Testis (tissue), 3 donors: ENCODE data around the gene TLE4. TPM values are rescaled to one million over a fixed set of nuclear protein-coding genes. Genes with fewer than 3 reads are reported as not detected.
A peak's percentile ranks its signal among the peaks of the same experiment; 100 is the strongest.

Experiments
- DNase-seq: peaks from one replicate; pipeline ENCODE4 v3.0.0-alpha.2; 2019
- H3K27ac ChIP-seq, 2 donors: fragments of 200-600 bp; sonication (generic); one replicate each; pipeline ENCODE4 v1.5.1; 2019
- H3K27me3 ChIP-seq: fragments of 200-600 bp; sonication (generic); one replicate; pipeline ENCODE4 v1.5.1; 2019
- H3K36me3 ChIP-seq: fragments of 200-600 bp; sonication (generic); one replicate; pipeline ENCODE4 v1.5.1; 2017; ENCODE audit warnings: low read depth; ENCODE audit errors: missing control alignments
- H3K4me1 ChIP-seq: fragments of 200-600 bp; sonication (generic); one replicate; pipeline ENCODE4 v1.5.1; 2019
- H3K4me3 ChIP-seq, 2 donors: fragments of 200-600 bp; sonication (generic); one replicate each; pipeline ENCODE4 v1.5.1; 2017 to 2019
- H3K9me3 ChIP-seq: fragments of 200-600 bp; sonication (generic); one replicate; pipeline ENCODE4 v1.5.1; 2017
- POLR2A ChIP-seq: fragments of 450-650 bp; IDR thresholded peaks from one replicate; pipeline ENCODE4 v1.6.1; 2017; ENCODE audit warnings: antibody characterized with exemption, mild to moderate bottlenecking, moderate library complexity
- WGBS, 2 donors: methylation state at CpG; one replicate each; pipeline ENCODE4 v1.1.5; 2018; 5-methylcytosine and 5-hydroxymethylcytosine counted together
- intact Hi-C: fragments of 100-400 bp; cut with DNase I; formaldehyde crosslinking; loops from one replicate; pipeline ENCODE4 v1.15.1; 2023; ENCODE audit warnings: low total_unique reads
- polyA plus RNA-seq: library from polyadenylated mRNA; stranded (reverse); fragments of 350-450 nt; fragmentation: Illumina TruSeq; extraction: RNeasy Lipid Tissue Mini Kit (QIAGEN cat#74804); gene quantifications from one replicate; pipeline ENCODE4 v1.2.3, GENCODE V29; 2014; ENCODE audit warnings: low read depth, low replicate concordance; ENCODE audit not compliant: insufficient read depth
- total RNA-seq, 2 donors: library from RNA; depleted of rRNA; stranded (reverse); fragments of >200 nt; gene quantifications; one replicate each; pipeline ENCODE4 v1.2.3, GENCODE V29; 2016
- TF ChIP-seq, protein P1 (sequence below), 3 experiments: fragments of 450-650 bp in 2 of 3; fragments of 200-600 bp in 1 of 3; sonication (generic) in 1 of 3; IDR thresholded peaks; one replicate each; pipeline ENCODE4 v1.5.1; 2016 to 2019; ENCODE audit warnings: antibody characterized with exemption in 3 of 3, mild to moderate bottlenecking in 2 of 3, moderate library complexity in 1 of 3

The TLE4 gene
- total and polyA plus RNA-seq, 3 donors from 2014 or later, result 223 to 311 (median 292) TPM

DNA sequence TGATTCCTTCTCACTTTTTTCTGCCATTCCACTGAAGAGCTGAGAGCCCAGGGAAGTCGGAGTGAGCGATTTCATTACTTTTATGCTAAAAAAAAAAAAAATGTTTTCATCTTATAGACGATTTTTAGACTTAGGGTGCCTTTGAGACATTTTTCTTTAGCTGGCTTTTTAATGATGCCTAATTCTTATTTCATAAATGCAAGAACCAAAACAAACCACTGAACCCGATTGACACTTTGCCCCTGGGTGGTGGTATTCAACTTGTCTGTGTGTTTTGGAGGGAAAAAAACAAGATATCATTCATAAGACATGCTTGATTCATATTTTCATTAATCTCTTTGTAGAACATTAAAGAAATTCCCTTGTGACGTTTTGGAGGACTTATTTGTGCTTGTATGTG is 2.4 kb downstream of the TLE4 start:
- intact Hi-C loops, result no loop called here
- DNase-seq, result no peak
- no peak for TF ChIP-seq POLR2A
- TF ChIP-seq, protein P1, sequence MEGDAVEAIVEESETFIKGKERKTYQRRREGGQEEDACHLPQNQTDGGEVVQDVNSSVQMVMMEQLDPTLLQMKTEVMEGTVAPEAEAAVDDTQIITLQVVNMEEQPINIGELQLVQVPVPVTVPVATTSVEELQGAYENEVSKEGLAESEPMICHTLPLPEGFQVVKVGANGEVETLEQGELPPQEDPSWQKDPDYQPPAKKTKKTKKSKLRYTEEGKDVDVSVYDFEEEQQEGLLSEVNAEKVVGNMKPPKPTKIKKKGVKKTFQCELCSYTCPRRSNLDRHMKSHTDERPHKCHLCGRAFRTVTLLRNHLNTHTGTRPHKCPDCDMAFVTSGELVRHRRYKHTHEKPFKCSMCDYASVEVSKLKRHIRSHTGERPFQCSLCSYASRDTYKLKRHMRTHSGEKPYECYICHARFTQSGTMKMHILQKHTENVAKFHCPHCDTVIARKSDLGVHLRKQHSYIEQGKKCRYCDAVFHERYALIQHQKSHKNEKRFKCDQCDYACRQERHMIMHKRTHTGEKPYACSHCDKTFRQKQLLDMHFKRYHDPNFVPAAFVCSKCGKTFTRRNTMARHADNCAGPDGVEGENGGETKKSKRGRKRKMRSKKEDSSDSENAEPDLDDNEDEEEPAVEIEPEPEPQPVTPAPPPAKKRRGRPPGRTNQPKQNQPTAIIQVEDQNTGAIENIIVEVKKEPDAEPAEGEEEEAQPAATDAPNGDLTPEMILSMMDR (IDR thresholded peaks at IDR 0.05), result no peak
- Histone ChIP-seq H3K4me1 (peaks cover 5% of the 10 kb centered on the region), H3K36me3 (no peaks in the 10 kb centered on the region), H3K4me3 (peak overlapping the region; percentile 84 to 92), H3K9me3 (no peaks in the 10 kb centered on the region), H3K27ac (peak overlapping the region; percentile 94 to 95), H3K27me3 (no peaks in the 10 kb centered on the region)
- WGBS, 2 donors, result 28 to 37% methylated on average over 5 of the region's 5 CpGs

DNA sequence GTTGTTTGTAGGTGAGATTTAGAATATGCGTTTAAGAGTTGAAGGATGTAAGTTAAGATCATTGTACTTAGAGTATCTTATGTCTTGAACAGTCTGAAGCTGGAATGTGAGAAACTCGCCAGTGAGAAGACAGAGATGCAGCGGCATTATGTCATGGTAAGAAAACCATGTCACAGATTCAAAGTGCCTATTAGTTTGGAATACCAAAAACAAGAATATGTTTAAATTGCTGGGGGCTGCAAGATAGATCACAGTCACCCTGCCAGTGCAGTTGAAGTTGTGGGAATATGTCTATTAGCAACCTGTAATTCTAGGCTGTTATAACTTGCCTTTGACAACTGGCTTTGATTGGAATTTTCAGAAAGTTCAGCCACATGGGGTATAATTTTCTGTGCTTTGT is 3.0 kb downstream of the TLE4 start:
- 59% methylated on average over 3 of the region's 3 CpGs for WGBS, 2 donors
- peak overlapping the region in 1 of 2 donors; percentile 95 for H3K27ac ChIP-seq
- no peak overlapping the region for H3K4me3 ChIP-seq
- no peak for DNase-seq
- TF ChIP-seq POLR2A, result no peak
- TF ChIP-seq, protein P1 (IDR thresholded peaks at IDR 0.05), result no peak
- peaks cover 5% of the 10 kb centered on the region for H3K4me1 ChIP-seq
- H3K27me3 ChIP-seq, result no peaks in the 10 kb centered on the region
- no peaks in the 10 kb centered on the region for H3K9me3 ChIP-seq
- no peaks in the 10 kb centered on the region for H3K36me3 ChIP-seq
- intact Hi-C loops, result no loop called here

DNA sequence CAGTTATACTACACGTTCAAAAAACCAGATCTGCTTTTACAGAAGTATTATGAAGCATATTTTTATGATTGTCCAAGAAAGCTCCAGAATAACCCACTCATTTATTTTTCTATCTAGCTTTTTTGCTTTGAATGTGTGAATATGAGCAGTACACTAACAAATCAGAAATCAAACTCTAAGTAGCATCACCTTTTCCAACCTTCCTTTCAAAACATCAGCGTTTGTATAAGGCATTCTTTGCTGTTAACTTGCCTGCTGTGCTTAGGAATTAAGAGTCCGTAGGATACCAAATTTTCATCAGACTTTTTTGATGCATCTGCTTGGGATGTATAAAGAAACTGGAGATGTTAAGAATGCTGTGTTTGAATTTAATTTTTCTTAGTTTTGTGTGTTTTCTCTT is 3.8 kb downstream of the TLE4 start:
- H3K4me3 ChIP-seq, result no peak overlapping the region
- no peak overlapping the region for H3K27ac ChIP-seq
- H3K27me3 ChIP-seq, result no peaks in the 10 kb centered on the region
- H3K4me1 ChIP-seq, result peaks cover 5% of the 10 kb centered on the region
- no peak for TF ChIP-seq POLR2A
- TF ChIP-seq, protein P1 (IDR thresholded peaks at IDR 0.05), result no peak
- no peak for DNase-seq
- H3K36me3 ChIP-seq, result no peaks in the 10 kb centered on the region
- intact Hi-C loops, result no loop called here
- WGBS, 2 donors, result 64 to 73% methylated on average over 3 of the region's 3 CpGs
- H3K9me3 ChIP-seq, result no peaks in the 10 kb centered on the region

DNA sequence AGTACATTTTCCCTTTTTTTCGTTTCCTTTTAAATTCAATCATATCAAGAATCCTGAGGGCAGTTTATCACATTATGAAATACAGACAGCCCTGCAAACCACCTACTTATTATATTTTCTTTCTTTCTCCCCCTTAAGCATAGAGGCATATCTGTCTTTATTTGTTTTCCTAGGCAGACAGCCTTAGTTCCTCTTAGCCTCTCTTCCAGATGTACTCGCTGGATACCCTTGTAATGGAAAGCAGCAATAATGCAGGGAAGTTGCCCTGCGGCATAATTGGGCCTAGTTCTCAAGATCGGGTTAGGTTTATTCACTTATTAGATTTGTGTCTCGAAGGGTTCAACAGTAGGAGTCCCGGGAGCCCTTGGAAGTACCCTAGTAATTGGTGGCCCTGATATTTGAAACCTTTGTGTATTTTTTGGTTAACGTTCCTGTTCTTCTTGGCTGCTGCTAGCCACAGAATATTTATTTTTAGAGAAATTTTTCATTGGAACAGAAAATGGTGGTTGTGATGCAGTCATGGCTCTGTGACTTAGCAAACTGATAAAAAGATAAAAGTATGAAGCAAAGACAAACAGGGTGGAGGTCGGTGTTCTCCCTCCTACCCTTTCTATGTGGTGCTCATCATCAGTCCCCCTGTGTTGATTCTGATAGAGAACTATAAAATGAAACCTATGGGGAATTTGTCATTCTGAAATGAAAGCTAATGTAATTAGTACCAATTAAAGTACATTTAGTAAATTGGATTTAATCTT is 6.4 kb downstream of the TLE4 start:
- no peaks in the 10 kb centered on the region for H3K9me3 ChIP-seq
- DNase-seq, result no peak
- no peak overlapping the region for H3K4me3 ChIP-seq
- intact Hi-C loops, result no loop called here
- WGBS, 2 donors, result 48 to 66% methylated on average over 8 of the region's 8 CpGs
- H3K27me3 ChIP-seq, result no peaks in the 10 kb centered on the region
- H3K36me3 ChIP-seq, result no peaks in the 10 kb centered on the region
- TF ChIP-seq, protein P1 (IDR thresholded peaks at IDR 0.05), result no peak
- no peak for TF ChIP-seq POLR2A
- H3K4me1 ChIP-seq, result peaks cover 15% of the 10 kb centered on the region
- H3K27ac ChIP-seq, result peak overlapping the region in 1 of 2 donors; percentile 21

DNA sequence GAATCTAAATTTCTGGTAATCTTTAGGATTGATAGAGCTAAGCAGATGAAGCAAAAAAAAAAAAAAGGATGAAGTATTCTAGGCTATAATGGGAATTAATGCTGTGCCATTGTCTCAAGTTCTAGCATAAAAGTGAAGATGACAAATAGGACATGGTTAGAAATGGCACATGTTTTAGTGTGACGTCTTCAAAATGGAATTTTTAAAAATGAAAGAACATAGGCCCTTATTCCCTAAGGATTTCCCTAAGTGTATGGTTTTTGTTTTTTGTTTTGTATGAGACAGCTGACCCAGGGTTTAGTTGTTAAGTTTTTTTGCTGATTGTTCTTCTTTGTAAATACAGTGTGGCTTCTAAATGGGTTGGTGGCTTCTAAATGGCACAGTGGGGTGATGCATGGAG is 7.1 kb downstream of the TLE4 start:
- no peaks in the 10 kb centered on the region for H3K36me3 ChIP-seq
- H3K4me1 ChIP-seq, result peaks cover 13% of the 10 kb centered on the region
- no peak overlapping the region for H3K4me3 ChIP-seq
- no peak overlapping the region for H3K27ac ChIP-seq
- H3K27me3 ChIP-seq, result no peaks in the 10 kb centered on the region
- no peaks in the 10 kb centered on the region for H3K9me3 ChIP-seq
- intact Hi-C loops, result no loop called here
- TF ChIP-seq, protein P1 (IDR thresholded peaks at IDR 0.05), result no peak
- no peak for TF ChIP-seq POLR2A
- DNase-seq, result no peak
- WGBS, 2 donors, result 86 to 98% methylated on average over 1 of the region's 1 CpG
